Ovary (tissue), 3 donors: Measurements from ENCODE around the gene HEATR9.

ENCODE experiments used
- EP300 ChIP-seq: sonication (generic); formaldehyde crosslinking; IDR thresholded peaks from one replicate; pipeline ENCODE4 v1.6.1; 2017; ENCODE audit warnings: antibody characterized with exemption
- TF ChIP-seq, protein P1 (sequence below), 3 donors: fragments of 450-650 bp in 2 of 3; fragments of 200-600 bp in 1 of 3; IDR thresholded peaks; one replicate each; pipeline versions ENCODE4 v1.5.1 to v1.8.0; 2016 to 2022; ENCODE audit warnings: antibody characterized with exemption in 3 of 3, mild to moderate bottlenecking in 1 of 3
- donor health status: DM: no; HTN: no; CAD: no.

DNA sequence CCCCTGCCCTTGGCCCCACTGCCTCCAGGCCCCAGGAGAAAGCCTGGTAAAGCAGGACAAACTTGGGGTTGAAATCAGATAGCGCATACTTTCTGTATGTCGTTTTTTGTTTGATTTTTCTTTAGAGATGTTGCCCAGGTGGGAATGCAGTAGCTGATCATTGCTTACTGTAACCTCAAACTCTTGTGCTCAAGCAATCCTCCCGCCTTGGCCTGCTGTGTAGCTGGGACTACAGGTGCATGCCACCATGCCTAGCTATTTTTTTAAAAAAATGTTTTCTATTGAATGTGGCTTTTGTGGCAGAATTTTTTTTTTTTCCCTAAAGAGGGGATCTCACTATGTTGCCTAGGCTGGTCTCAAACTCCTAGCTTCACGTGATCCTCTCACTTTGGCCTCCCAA, 22.6 kb upstream of the HEATR9 start:
- no peak for TF ChIP-seq EP300
- TF ChIP-seq, protein P1, sequence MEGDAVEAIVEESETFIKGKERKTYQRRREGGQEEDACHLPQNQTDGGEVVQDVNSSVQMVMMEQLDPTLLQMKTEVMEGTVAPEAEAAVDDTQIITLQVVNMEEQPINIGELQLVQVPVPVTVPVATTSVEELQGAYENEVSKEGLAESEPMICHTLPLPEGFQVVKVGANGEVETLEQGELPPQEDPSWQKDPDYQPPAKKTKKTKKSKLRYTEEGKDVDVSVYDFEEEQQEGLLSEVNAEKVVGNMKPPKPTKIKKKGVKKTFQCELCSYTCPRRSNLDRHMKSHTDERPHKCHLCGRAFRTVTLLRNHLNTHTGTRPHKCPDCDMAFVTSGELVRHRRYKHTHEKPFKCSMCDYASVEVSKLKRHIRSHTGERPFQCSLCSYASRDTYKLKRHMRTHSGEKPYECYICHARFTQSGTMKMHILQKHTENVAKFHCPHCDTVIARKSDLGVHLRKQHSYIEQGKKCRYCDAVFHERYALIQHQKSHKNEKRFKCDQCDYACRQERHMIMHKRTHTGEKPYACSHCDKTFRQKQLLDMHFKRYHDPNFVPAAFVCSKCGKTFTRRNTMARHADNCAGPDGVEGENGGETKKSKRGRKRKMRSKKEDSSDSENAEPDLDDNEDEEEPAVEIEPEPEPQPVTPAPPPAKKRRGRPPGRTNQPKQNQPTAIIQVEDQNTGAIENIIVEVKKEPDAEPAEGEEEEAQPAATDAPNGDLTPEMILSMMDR (IDR thresholded peaks at IDR 0.05), result no peak
